Loucy (cell line): ENCODE data around the gene HSP90AB1.

Source experiments
- H2AFZ ChIP-seq: fragments of 200-600 bp; sonication (generic); 2 replicates; pipeline ENCODE4 v1.6.0; 2016; ENCODE audit warnings: antibody characterized with exemption, mild to moderate bottlenecking, low read length, moderate library complexity
- H3F3A ChIP-seq: fragments of 200-600 bp; 2 replicates; pipeline ENCODE4 v1.6.0; 2016; ENCODE audit warnings: antibody characterized with exemption, low read depth, mild to moderate bottlenecking
- H3K27me3 ChIP-seq: fragments of 200-600 bp; sonication (generic); 2 replicates; pipeline ENCODE4 v1.6.1; 2014; ENCODE audit warnings: low read length, mild to moderate bottlenecking; ENCODE audit not compliant: insufficient read depth, poor library complexity, severe bottlenecking
- H3K36me3 ChIP-seq: fragments of 200-600 bp; sonication (generic); 2 replicates; pipeline ENCODE4 v1.6.1; 2016; ENCODE audit warnings: low read length; ENCODE audit not compliant: insufficient read depth
- H3K4me1 ChIP-seq: fragments of 200-600 bp; sonication (generic); 2 replicates; pipeline ENCODE4 v1.5.1; 2014; ENCODE audit warnings: low read length, mild to moderate bottlenecking; ENCODE audit not compliant: insufficient read depth, poor library complexity, severe bottlenecking
- H3K4me2 ChIP-seq: fragments of 200-600 bp; sonication (generic); 2 replicates; pipeline ENCODE4 v1.6.0; 2014; ENCODE audit warnings: antibody characterized with exemption, low read length, low read depth, mild to moderate bottlenecking; ENCODE audit not compliant: poor library complexity, severe bottlenecking
- H3K4me3 ChIP-seq: fragments of 200-600 bp; sonication (generic); 2 replicates; pipeline ENCODE4 v1.5.1; 2014; ENCODE audit warnings: low read length, mild to moderate bottlenecking, mixed read lengths; ENCODE audit not compliant: poor library complexity, severe bottlenecking
- H3K79me2 ChIP-seq: fragments of 200-600 bp; sonication (generic); 2 replicates; pipeline ENCODE4 v1.6.1; 2014; ENCODE audit warnings: low read length; ENCODE audit not compliant: insufficient read depth
- H3K9ac ChIP-seq: fragments of 200-600 bp; sonication (generic); 2 replicates; pipeline ENCODE4 v1.6.0; 2014; ENCODE audit warnings: mild to moderate bottlenecking, low read depth, low read length, moderate library complexity; ENCODE audit not compliant: poor library complexity, severe bottlenecking
- H3K9me2 ChIP-seq: fragments of 200-600 bp; sonication (generic); replicated peaks from 2 replicates; pipeline ENCODE4 v1.6.1; 2016; ENCODE audit warnings: low read depth, low read length, mixed read lengths
- H3K9me3 ChIP-seq: fragments of 200-600 bp; sonication (generic); 2 replicates; pipeline ENCODE4 v1.6.1; 2014; ENCODE audit warnings: mild to moderate bottlenecking, antibody characterized with exemption, low read length, low read depth; ENCODE audit not compliant: insufficient read depth
- H4K20me1 ChIP-seq: fragments of 200-600 bp; sonication (generic); 2 replicates; pipeline ENCODE4 v1.6.0; 2014; ENCODE audit warnings: antibody characterized with exemption, low read length, mild to moderate bottlenecking; ENCODE audit not compliant: insufficient read depth, poor library complexity, severe bottlenecking
- CTCF ChIP-seq: fragments of 200-600 bp; sonication (generic); conservative IDR thresholded peaks from 2 replicates; pipeline ENCODE4 v1.5.1; 2014; ENCODE audit warnings: mild to moderate bottlenecking, antibody characterized with exemption, low read length
- EZH2phosphoT487 ChIP-seq: fragments of 200-600 bp; IDR thresholded peaks from 2 replicates; pipeline ENCODE4 v1.6.1; 2018; ENCODE audit warnings: antibody characterized with exemption, mild to moderate bottlenecking, moderate library complexity, borderline replicate concordance

HSP90AB1 gene

GRCh38 chr6:44248579-44248978 is 1.7 kb downstream of the HSP90AB1 start:
- Histone ChIP-seq H3K4me3 (peak overlapping the region; percentile 98), H3K4me2 (peak overlapping the region; percentile 96), H4K20me1 (peaks cover 65% of the 10 kb centered on the region), H3K79me2 (peaks cover 60% of the 10 kb centered on the region), H3K36me3 (peaks cover 53% of the 10 kb centered on the region), H3K4me1 (peaks cover 30% of the 10 kb centered on the region), H3K9me2 (no peaks in the 10 kb centered on the region), H2AFZ (no peak overlapping the region), H3K9ac (peak overlapping the region; percentile 97), H3K9me3 (no peaks in the 10 kb centered on the region), H3K27me3 (peaks cover 3% of the 10 kb centered on the region), H3F3A (peaks cover 4% of the 10 kb centered on the region; the same call in 1 of the 2 replicates)
- TF ChIP-seq EZH2phosphoT487 (no peak), CTCF (no peak)

GRCh38 chr6:44249082-44249748 is 2.3 kb downstream of the HSP90AB1 start:
- H3F3A ChIP-seq = peaks cover 7% of the 10 kb centered on the region; the same call in 1 of the 2 replicates
- peak overlapping the region; percentile 98 for H3K4me3 ChIP-seq
- peak overlapping the region; percentile 97 for H3K9ac ChIP-seq
- H3K9me2 ChIP-seq = no peaks in the 10 kb centered on the region
- peak overlapping the region; percentile 96 for H3K4me2 ChIP-seq
- peaks cover 66% of the 10 kb centered on the region for H3K79me2 ChIP-seq
- H3K9me3 ChIP-seq = no peaks in the 10 kb centered on the region
- H2AFZ ChIP-seq = no peak overlapping the region
- peaks cover 3% of the 10 kb centered on the region for H3K27me3 ChIP-seq
- peaks cover 71% of the 10 kb centered on the region for H4K20me1 ChIP-seq
- peaks cover 59% of the 10 kb centered on the region for H3K36me3 ChIP-seq
- no peak for TF ChIP-seq CTCF
- TF ChIP-seq EZH2phosphoT487 = no peak
- H3K4me1 ChIP-seq = peaks cover 33% of the 10 kb centered on the region

GRCh38 chr6:44250067-44250717 is 3.3 kb downstream of the HSP90AB1 start:
- Histone ChIP-seq H3K36me3 (peaks cover 69% of the 10 kb centered on the region), H3K4me1 (peaks cover 37% of the 10 kb centered on the region), H2AFZ (no peak overlapping the region), H3K27me3 (peaks cover 3% of the 10 kb centered on the region), H3K79me2 (peaks cover 67% of the 10 kb centered on the region), H3K4me2 (peak overlapping the region; percentile 96), H3K4me3 (peak overlapping the region; percentile 98), H3K9ac (no peak overlapping the region), H3K9me2 (no peaks in the 10 kb centered on the region), H3K9me3 (no peaks in the 10 kb centered on the region), H3F3A (peaks cover 12% of the 10 kb centered on the region), H4K20me1 (peaks cover 81% of the 10 kb centered on the region)
- TF ChIP-seq EZH2phosphoT487 (no peak), CTCF (no peak)
